ENCODE results near the gene SCGB1A1. TPM values are rescaled to one million over a fixed set of nuclear protein-coding genes. Genes with fewer than 3 reads are reported as not detected.

SCGB1A1 gene
- total RNA-seq, 2 donors from 2014 or later, result not detected

DNA sequence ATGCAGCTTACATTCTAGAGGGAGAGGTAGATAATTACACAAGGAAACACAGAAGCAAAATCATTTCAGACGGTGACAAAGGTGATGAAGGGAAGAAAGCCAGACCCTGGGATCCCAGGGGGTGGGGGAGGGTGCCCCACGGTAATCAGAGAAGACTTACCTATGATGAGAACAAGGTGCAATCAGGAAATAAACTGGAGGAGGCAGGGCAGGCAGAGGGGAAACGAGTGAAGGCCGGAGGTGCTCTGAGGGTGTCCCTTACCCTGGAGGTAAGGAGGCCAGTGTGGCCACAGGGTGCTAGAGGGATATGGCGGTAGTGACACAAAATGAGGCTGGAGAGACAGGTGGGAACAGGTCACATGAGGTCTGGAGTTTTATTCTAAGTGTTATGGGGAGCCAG is 13.9 kb upstream of the SCGB1A1 start:
- no peak for DNase-seq (ENCODE audit: low spot score)
- Histone ChIP-seq H3K4me3 (no peak overlapping the region), H3K36me3 (no peaks in the 10 kb centered on the region), H3K27me3 (replicated peaks; ENCODE audit: insufficient read depth) (no peaks in the 10 kb centered on the region), H3K9me3 (no peaks in the 10 kb centered on the region), H3K4me1 (ENCODE audit: control insufficient read depth in 1 of 2, low read depth in 2 of 2) (peaks cover 28 to 39% of the 10 kb centered on the region in 2 donors), H3K27ac (no peak overlapping the region)
- ATAC-seq (ENCODE audit: insufficient number of reproducible peaks, low FRiP score, low read depth), result no peak
- TF ChIP-seq, protein P1, sequence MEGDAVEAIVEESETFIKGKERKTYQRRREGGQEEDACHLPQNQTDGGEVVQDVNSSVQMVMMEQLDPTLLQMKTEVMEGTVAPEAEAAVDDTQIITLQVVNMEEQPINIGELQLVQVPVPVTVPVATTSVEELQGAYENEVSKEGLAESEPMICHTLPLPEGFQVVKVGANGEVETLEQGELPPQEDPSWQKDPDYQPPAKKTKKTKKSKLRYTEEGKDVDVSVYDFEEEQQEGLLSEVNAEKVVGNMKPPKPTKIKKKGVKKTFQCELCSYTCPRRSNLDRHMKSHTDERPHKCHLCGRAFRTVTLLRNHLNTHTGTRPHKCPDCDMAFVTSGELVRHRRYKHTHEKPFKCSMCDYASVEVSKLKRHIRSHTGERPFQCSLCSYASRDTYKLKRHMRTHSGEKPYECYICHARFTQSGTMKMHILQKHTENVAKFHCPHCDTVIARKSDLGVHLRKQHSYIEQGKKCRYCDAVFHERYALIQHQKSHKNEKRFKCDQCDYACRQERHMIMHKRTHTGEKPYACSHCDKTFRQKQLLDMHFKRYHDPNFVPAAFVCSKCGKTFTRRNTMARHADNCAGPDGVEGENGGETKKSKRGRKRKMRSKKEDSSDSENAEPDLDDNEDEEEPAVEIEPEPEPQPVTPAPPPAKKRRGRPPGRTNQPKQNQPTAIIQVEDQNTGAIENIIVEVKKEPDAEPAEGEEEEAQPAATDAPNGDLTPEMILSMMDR (IDR thresholded peaks at IDR 0.05), result no peak

GRCh38 chr11:62406034-62406433 is 12.8 kb upstream of the SCGB1A1 start:
- H3K4me1 ChIP-seq (ENCODE audit: control insufficient read depth in 1 of 2, low read depth in 2 of 2), result peaks cover 16 to 28% of the 10 kb centered on the region in 2 donors
- no peaks in the 10 kb centered on the region for H3K9me3 ChIP-seq
- ATAC-seq (ENCODE audit: insufficient number of reproducible peaks, low FRiP score, low read depth) (no peak), DNase-seq (ENCODE audit: low spot score) (no peak)
- TF ChIP-seq, protein P1 (IDR thresholded peaks at IDR 0.05), result no peak
- H3K27me3 ChIP-seq (replicated peaks; ENCODE audit: insufficient read depth), result no peaks in the 10 kb centered on the region
- no peak overlapping the region for H3K27ac ChIP-seq
- no peak overlapping the region for H3K4me3 ChIP-seq
- H3K36me3 ChIP-seq, result no peaks in the 10 kb centered on the region

DNA sequence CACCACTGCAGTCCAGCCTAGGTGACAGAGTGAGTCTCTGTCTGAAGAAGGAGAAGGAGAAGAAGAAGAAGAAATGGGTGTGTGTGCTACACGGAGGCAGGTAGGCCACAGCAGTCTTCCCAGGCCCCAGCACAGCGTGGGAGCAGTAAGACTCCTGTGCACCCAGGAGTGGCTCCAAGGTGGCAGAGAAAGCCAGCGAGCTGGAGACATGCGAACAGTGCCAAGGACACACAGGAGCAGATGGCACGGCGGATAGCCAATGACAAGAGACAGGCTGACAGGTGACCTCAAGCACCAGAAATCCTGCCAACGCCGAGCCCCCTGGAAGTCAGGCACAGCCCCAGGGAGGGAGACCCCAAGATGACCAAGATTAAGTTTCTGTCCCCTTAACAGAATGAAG is 9.0 kb upstream of the SCGB1A1 start:
- no peak overlapping the region for H3K27ac ChIP-seq
- no peaks in the 10 kb centered on the region for H3K27me3 ChIP-seq (replicated peaks; ENCODE audit: insufficient read depth)
- H3K4me1 ChIP-seq (ENCODE audit: control insufficient read depth in 1 of 2, low read depth in 2 of 2), result no peaks in the 10 kb centered on the region
- no peaks in the 10 kb centered on the region for H3K36me3 ChIP-seq
- no peak overlapping the region for H3K4me3 ChIP-seq
- DNase-seq (ENCODE audit: low spot score) (no peak), ATAC-seq (ENCODE audit: insufficient number of reproducible peaks, low FRiP score, low read depth) (no peak)
- no peaks in the 10 kb centered on the region for H3K9me3 ChIP-seq
- TF ChIP-seq, protein P1 (IDR thresholded peaks at IDR 0.05), result no peak

- ATAC-seq (ENCODE audit: insufficient number of reproducible peaks, low FRiP score, low read depth), result no peak
- DNase-seq (ENCODE audit: low spot score), result no peak
- TF ChIP-seq, protein P1 (IDR thresholded peaks at IDR 0.05), result no peak
Measured at GRCh38 chr11:62410972-62411371, 7.9 kb upstream of the SCGB1A1 start.

DNA sequence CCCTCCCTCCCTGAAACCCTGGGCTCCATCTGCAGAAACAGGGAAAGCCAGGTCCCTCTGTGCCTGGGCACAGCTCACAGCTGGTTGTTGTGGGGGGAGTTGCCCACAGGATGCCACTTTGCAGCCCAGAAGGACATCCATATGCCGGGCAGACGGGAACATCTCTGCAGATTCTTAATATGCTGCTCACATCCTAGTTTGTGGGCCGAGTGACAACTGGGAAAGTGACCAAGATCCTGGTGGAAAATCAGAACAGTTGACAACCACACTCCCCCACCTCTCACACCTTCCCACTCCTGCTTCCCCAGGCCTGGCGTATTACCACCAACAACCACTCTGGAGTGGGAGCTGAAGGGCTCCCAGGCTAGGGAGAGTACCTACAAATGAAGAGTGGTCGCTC is 7.3 kb upstream of the SCGB1A1 start:
- Histone ChIP-seq H3K27me3 (replicated peaks; ENCODE audit: insufficient read depth) (no peaks in the 10 kb centered on the region), H3K27ac (no peak overlapping the region), H3K4me1 (ENCODE audit: control insufficient read depth in 1 of 2, low read depth in 2 of 2) (no peaks in the 10 kb centered on the region), H3K4me3 (no peak overlapping the region), H3K9me3 (no peaks in the 10 kb centered on the region), H3K36me3 (no peaks in the 10 kb centered on the region)
- no peak for ATAC-seq (ENCODE audit: insufficient number of reproducible peaks, low FRiP score, low read depth)
- DNase-seq (ENCODE audit: low spot score), result no peak
- TF ChIP-seq, protein P1 (IDR thresholded peaks at IDR 0.05), result no peak

More at GRCh38 chr11:62410972-62411371, 7.9 kb upstream of the SCGB1A1 start:
- no peaks in the 10 kb centered on the region for H3K27me3 ChIP-seq (replicated peaks; ENCODE audit: insufficient read depth)
- no peaks in the 10 kb centered on the region for H3K9me3 ChIP-seq
- no peaks in the 10 kb centered on the region for H3K36me3 ChIP-seq
- H3K4me3 ChIP-seq, result no peak overlapping the region
- H3K4me1 ChIP-seq (ENCODE audit: control insufficient read depth in 1 of 2, low read depth in 2 of 2), result no peaks in the 10 kb centered on the region
- no peak overlapping the region for H3K27ac ChIP-seq
